SU-DHL-6 (cell line): ENCODE data around the gene DLX4.

Experiments
- CTCF ChIP-seq: fragments of 200-600 bp; sonication (generic); IDR thresholded peaks from one replicate; pipeline ENCODE4 v1.5.1; 2017; ENCODE audit warnings: antibody characterized with exemption, mild to moderate bottlenecking, low read length, moderate library complexity; ENCODE audit not compliant: insufficient read depth, poor library complexity, severe bottlenecking
- EZH2phosphoT487 ChIP-seq: fragments of 200-600 bp; sonication (generic), shearing (Covaris generic); conservative IDR thresholded peaks from 2 replicates; pipeline ENCODE4 v1.6.1; 2018; ENCODE audit warnings: mild to moderate bottlenecking, antibody characterized with exemption, low read length, moderate library complexity, mixed read lengths

GRCh38 chr17:49976828-49977202 lies 7.8 kb downstream of the DLX4 start:
- TF ChIP-seq CTCF = no peak
- TF ChIP-seq EZH2phosphoT487 = no peak
